ENCODE data around the gene ATF7IP. TPM values are rescaled to one million over a fixed set of nuclear protein-coding genes. Genes with fewer than 3 reads are reported as not detected.
A peak's percentile ranks its signal among the peaks of the same experiment; 100 is the strongest.
"Not testable (repeated sequence)": the region's sequence is repeated elsewhere in the genome, so short reads cannot be mapped to it uniquely, and the experiment has no call there.

The ATF7IP gene
- total RNA-seq, 2 experiments from 2014 or later = 67.9 to 72.7 TPM

DNA sequence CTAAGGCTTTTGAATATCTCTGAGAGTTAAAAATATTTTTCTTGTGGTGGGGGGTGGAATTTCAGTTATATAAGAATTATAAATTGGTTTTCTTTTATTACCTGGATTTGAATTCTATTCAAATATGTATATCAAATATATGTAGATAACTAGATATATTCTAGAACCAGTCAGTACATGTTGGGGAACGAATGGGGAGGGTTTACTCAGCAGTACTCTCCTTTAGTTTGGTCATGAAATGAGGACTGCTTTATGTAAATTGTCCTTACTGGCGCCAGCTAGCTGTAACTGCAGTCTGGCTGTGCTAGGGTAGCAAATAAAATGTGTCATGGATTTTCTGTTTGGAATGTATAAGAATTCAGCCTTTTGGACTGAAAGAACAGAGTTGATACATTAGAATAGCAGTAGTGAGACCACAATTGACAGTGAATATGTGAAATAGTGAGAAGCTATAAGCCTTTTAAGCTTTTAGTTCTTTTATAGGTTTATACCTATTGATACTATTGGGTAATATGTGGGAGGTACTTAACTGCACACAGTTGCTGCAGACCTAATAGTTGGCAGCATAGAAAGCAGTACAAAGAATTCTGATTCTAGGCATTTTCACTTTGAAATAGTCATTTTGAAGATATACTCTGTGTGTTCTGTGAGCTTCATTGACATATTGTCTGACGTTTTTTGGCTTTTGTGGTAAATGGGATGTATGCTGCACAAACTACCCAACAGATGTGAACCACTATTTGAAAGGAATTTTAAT, 29.0 kb downstream of the ATF7IP start:
- Mint-ChIP-seq H3K27ac (peak overlapping the region; percentile 96), H3K36me3 (peaks cover 57% of the 10 kb centered on the region), H3K4me1 (peaks cover 67% of the 10 kb centered on the region), H3K27me3 (no peaks in the 10 kb centered on the region), H3K4me3 (peak overlapping the region; percentile 82), H3K9me3 (peaks cover 3% of the 10 kb centered on the region)
- DNase-seq = peak; percentile 35

DNA sequence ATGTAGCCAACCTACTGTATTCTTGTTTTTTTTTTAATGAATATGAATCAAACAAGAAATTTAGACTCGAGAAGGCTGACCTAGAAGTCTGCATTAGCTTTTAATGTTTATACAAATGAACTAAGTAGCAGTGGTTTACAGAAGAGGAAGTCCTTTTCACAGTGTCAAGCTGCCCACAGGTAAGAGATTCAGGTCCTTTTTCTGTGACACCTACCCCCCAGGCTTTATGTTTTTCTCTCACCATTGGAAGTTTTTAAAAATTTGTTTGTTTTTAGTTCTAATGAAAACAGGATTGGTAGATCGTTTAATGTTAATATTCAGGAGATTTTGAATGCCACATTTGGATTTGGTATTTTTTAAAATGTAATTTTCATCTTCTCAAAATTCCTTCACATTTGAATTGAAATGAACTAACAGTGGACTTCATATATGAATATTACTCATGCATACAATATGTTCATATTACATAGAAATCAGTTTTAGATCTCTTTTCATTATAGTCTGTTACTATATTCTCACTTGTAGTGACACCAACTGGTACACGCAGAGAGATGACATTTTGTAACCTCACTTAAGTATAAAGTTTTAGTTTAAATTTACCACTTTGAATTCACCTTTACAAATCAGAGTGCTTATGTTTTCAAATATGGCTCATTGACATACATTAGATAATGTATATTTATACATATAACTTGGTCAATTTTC, 29.7 kb downstream of the ATF7IP start:
- DNase-seq = no peak
- H3K27ac Mint-ChIP-seq = peak overlapping the region; percentile 96
- H3K36me3 Mint-ChIP-seq = peaks cover 58% of the 10 kb centered on the region
- H3K4me1 Mint-ChIP-seq = peaks cover 72% of the 10 kb centered on the region
- H3K9me3 Mint-ChIP-seq = peaks cover 7% of the 10 kb centered on the region
- no peaks in the 10 kb centered on the region for H3K27me3 Mint-ChIP-seq
- peak overlapping the region; percentile 82 for H3K4me3 Mint-ChIP-seq

- H3K9me3 Mint-ChIP-seq = peaks cover 9% of the 10 kb centered on the region
- peaks cover 73% of the 10 kb centered on the region for H3K4me1 Mint-ChIP-seq
- peak overlapping the region; percentile 63 for H3K4me3 Mint-ChIP-seq
- peaks cover 60% of the 10 kb centered on the region for H3K36me3 Mint-ChIP-seq
- peak overlapping the region; percentile 85 for H3K27ac Mint-ChIP-seq
- DNase-seq = no peak
- no peaks in the 10 kb centered on the region for H3K27me3 Mint-ChIP-seq
Measured at GRCh38 chr12:14396071-14396470, 30.6 kb downstream of the ATF7IP start.

DNA sequence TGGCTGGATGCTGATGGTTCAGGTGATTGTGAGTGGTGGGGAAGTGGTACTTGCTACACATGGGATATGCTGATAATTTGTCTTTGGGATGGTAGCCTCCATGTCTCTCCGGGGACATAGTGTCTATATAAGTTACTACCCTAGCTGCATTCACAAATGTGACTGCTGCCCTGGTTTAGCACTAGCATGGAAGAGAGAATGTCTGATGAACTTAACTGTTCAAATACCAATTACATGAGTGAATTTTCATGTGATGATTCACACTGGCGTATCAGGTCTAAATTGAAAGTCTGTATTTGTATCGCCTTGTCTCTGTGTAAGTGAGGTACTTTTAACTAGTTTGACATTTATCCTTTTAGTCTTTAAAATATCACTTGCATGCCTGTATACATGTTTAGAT, 34.4 kb downstream of the ATF7IP start:
- peak overlapping the region; percentile 90 for H3K27ac Mint-ChIP-seq
- peak overlapping the region; percentile 69 for H3K4me3 Mint-ChIP-seq
- peaks cover 81% of the 10 kb centered on the region for H3K4me1 Mint-ChIP-seq
- peaks cover 58% of the 10 kb centered on the region for H3K36me3 Mint-ChIP-seq
- no peak for DNase-seq
- H3K9me3 Mint-ChIP-seq = peaks cover 11% of the 10 kb centered on the region
- H3K27me3 Mint-ChIP-seq = no peaks in the 10 kb centered on the region

GRCh38 chr12:14400599-14400998, 35.1 kb downstream of the ATF7IP start:
- peak overlapping the region; percentile 90 for H3K27ac Mint-ChIP-seq
- H3K4me3 Mint-ChIP-seq = peak overlapping the region; percentile 61
- DNase-seq = no peak
- peaks cover 62% of the 10 kb centered on the region for H3K36me3 Mint-ChIP-seq
- H3K27me3 Mint-ChIP-seq = no peaks in the 10 kb centered on the region
- peaks cover 79% of the 10 kb centered on the region for H3K4me1 Mint-ChIP-seq
- H3K9me3 Mint-ChIP-seq = peaks cover 11% of the 10 kb centered on the region

GRCh38 chr12:14401267-14401666, 35.8 kb downstream of the ATF7IP start:
- H3K27me3 Mint-ChIP-seq, DNase-seq: not testable (repeated sequence)
- Mint-ChIP-seq H3K9me3 (peaks cover 11% of the 10 kb centered on the region), H3K27ac (peak overlapping the region; percentile 90), H3K4me3 (peak overlapping the region; percentile 61), H3K4me1 (peaks cover 78% of the 10 kb centered on the region), H3K36me3 (peaks cover 68% of the 10 kb centered on the region)

GRCh38 chr12:14402697-14403096, 37.2 kb downstream of the ATF7IP start:
- Mint-ChIP-seq H3K36me3 (peaks cover 59% of the 10 kb centered on the region), H3K4me3 (peak overlapping the region; percentile 34)

GRCh38 chr12:14403293-14403692, 37.8 kb downstream of the ATF7IP start:
- H3K9me3 Mint-ChIP-seq = peaks cover 8% of the 10 kb centered on the region
- H3K36me3 Mint-ChIP-seq = peaks cover 57% of the 10 kb centered on the region
- H3K27ac Mint-ChIP-seq = peak overlapping the region; percentile 85
- no peaks in the 10 kb centered on the region for H3K27me3 Mint-ChIP-seq
- no peak overlapping the region for H3K4me3 Mint-ChIP-seq
- H3K4me1 Mint-ChIP-seq = peaks cover 64% of the 10 kb centered on the region
- no peak for DNase-seq

More at GRCh38 chr12:14402697-14403096, 37.2 kb downstream of the ATF7IP start:
- Mint-ChIP-seq H3K27ac (peak overlapping the region; percentile 90), H3K4me1 (peaks cover 66% of the 10 kb centered on the region), H3K9me3 (peaks cover 8% of the 10 kb centered on the region), H3K27me3 (no peaks in the 10 kb centered on the region)
- no peak for DNase-seq

GRCh38 chr12:14403711-14404196, 38.3 kb downstream of the ATF7IP start:
- no peaks in the 10 kb centered on the region for H3K27me3 Mint-ChIP-seq
- H3K4me3 Mint-ChIP-seq = peak overlapping the region; percentile 59
- peak overlapping the region; percentile 85 for H3K27ac Mint-ChIP-seq
- no peak for DNase-seq
- H3K4me1 Mint-ChIP-seq = peaks cover 63% of the 10 kb centered on the region
- peaks cover 54% of the 10 kb centered on the region for H3K36me3 Mint-ChIP-seq
- H3K9me3 Mint-ChIP-seq = peaks cover 8% of the 10 kb centered on the region

GRCh38 chr12:14405407-14405806, 39.9 kb downstream of the ATF7IP start:
- Mint-ChIP-seq H3K27ac (peak overlapping the region; percentile 49), H3K4me1 (peaks cover 59% of the 10 kb centered on the region), H3K36me3 (peaks cover 55% of the 10 kb centered on the region)
- not testable (repeated sequence) for H3K4me3 Mint-ChIP-seq, H3K27me3 Mint-ChIP-seq, DNase-seq, H3K9me3 Mint-ChIP-seq

GRCh38 chr12:14408208-14408607, 42.7 kb downstream of the ATF7IP start:
- H3K9me3 Mint-ChIP-seq = peaks cover 6% of the 10 kb centered on the region
- H3K27ac Mint-ChIP-seq = no peak overlapping the region
- H3K4me1 Mint-ChIP-seq = peaks cover 58% of the 10 kb centered on the region
- no peak for DNase-seq
- no peak overlapping the region for H3K4me3 Mint-ChIP-seq
- H3K27me3 Mint-ChIP-seq = no peaks in the 10 kb centered on the region
- H3K36me3 Mint-ChIP-seq = peaks cover 50% of the 10 kb centered on the region

GRCh38 chr12:14410177-14410576, 44.7 kb downstream of the ATF7IP start:
- Mint-ChIP-seq H3K4me3 (no peak overlapping the region), H3K27me3 (no peaks in the 10 kb centered on the region), H3K9me3 (peaks cover 6% of the 10 kb centered on the region), H3K27ac (no peak overlapping the region), H3K36me3 (peaks cover 47% of the 10 kb centered on the region), H3K4me1 (peaks cover 55% of the 10 kb centered on the region)
- DNase-seq = no peak

- Mint-ChIP-seq H3K4me1 (peaks cover 54% of the 10 kb centered on the region), H3K36me3 (peaks cover 39% of the 10 kb centered on the region), H3K4me3 (no peak overlapping the region), H3K9me3 (peaks cover 6% of the 10 kb centered on the region), H3K27ac (peak overlapping the region; percentile 29), H3K27me3 (no peaks in the 10 kb centered on the region)
- DNase-seq = no peak
Measured at GRCh38 chr12:14410841-14411569, 45.5 kb downstream of the ATF7IP start.

DNA sequence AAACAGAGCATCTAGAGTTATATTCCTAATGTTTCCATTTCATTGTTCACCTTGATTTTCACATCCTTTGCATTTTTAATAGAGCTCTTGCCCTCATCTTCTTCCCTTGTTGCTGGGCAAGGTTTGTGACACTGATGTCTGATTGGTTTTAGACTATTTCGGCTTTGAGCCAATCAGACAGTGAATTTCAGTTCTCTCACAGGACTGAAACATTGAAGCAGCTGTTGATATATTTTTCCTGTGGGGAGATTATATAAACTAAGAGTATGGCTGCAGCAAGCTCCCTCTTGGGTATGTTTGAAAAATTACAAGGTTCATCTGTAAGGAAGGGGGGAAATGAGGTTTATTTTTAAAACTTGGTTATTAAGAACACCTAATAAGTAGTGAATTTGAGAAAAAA, 51.2 kb downstream of the ATF7IP start:
- Mint-ChIP-seq H3K9me3 (peaks cover 20% of the 10 kb centered on the region), H3K4me1 (peaks cover 44% of the 10 kb centered on the region)

DNA sequence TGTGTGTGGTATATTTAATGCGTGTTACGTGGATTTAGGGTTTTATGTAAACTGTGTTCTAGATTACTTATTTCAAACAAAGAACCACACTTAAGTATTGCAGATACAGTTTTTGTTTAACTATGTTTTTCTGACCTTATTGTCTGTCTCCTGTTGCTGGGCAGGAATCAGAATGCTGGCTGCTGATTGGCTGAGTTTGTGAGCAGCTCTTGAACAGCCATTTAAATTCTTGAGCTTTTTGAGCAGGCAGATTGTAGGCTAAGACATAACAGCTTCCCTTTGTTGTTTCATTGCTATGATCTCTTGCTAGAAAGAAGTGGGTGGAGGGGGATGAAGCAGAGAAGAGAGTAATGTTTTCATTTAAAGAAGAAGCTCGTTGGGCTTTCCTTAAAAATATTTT, 52.2 kb downstream of the ATF7IP start:
- H3K27me3 Mint-ChIP-seq = no peaks in the 10 kb centered on the region
- peaks cover 43% of the 10 kb centered on the region for H3K36me3 Mint-ChIP-seq
- H3K4me1 Mint-ChIP-seq = peaks cover 43% of the 10 kb centered on the region
- peaks cover 26% of the 10 kb centered on the region for H3K9me3 Mint-ChIP-seq
- H3K27ac Mint-ChIP-seq = peak overlapping the region; percentile 94
- peak overlapping the region; percentile 81 for H3K4me3 Mint-ChIP-seq
- peak; percentile 60 for DNase-seq

More for the DNA sequence above, 51.2 kb downstream of the ATF7IP start:
- Mint-ChIP-seq H3K27me3 (no peaks in the 10 kb centered on the region), H3K4me3 (peak overlapping the region; percentile 2), H3K36me3 (peaks cover 35% of the 10 kb centered on the region), H3K27ac (peak overlapping the region; percentile 66)
- DNase-seq = peak; percentile 32

Measured in activated naive CD8-positive, alpha-beta T cell treated with anti-CD3 and anti-CD28 coated beads for 36 hours (primary cell).